Common myeloid progenitor, CD34-positive (primary cell): ENCODE data around the gene SLC38A8.

Source experiments
- CTCF ChIA-PET: fragments of 350-600 bp; sonication (Branson Sonifier 250); formaldehyde crosslinking; loops from one replicate; lab custom pipeline; 2021; ENCODE audit warnings: antibody characterized with exemption; lab: Charles Lee
- POLR2A ChIA-PET: fragments of 350-600 bp; sonication (Branson Sonifier 250); formaldehyde crosslinking; loops from one replicate; lab custom pipeline; 2021; ENCODE audit warnings: antibody characterized with exemption; lab: Charles Lee
- DNase-seq, 3 donors: peaks; one replicate each; pipeline versions ENCODE4 v3.0.0 to v3.0.0-alpha.2; 2013
- H3K27ac ChIP-seq, 2 experiments: 1 replicate in 1 of 2; 2 replicates in 1 of 2; pipeline ENCODE4 v1.7.0; 2013; ENCODE audit warnings: inconsistent platforms in 2 of 2, low read length in 2 of 2, mild to moderate bottlenecking in 2 of 2, low read depth in 1 of 2, moderate library complexity in 1 of 2; ENCODE audit not compliant: severe bottlenecking in 2 of 2, insufficient read depth in 1 of 2, poor library complexity in 1 of 2
- H3K27me3 ChIP-seq, 5 experiments: replicated peaks in 2 of 5; 1 replicate in 3 of 5; 2 replicates in 2 of 5; pipeline versions ENCODE4 v1.6.1 to v1.7.0; 2013; ENCODE audit warnings: low read length in 4 of 5, mild to moderate bottlenecking in 2 of 5, moderate library complexity in 2 of 5, inconsistent platforms in 1 of 5; ENCODE audit not compliant: insufficient read depth in 5 of 5, control insufficient read depth in 4 of 5
- H3K36me3 ChIP-seq, 4 experiments: 1 replicate in 2 of 4; 2 replicates in 2 of 4; pipeline versions ENCODE4 v1.6.1 to v1.7.0; 2013; ENCODE audit warnings: low read length in 3 of 4, control low read depth in 1 of 4, mild to moderate bottlenecking in 1 of 4; ENCODE audit not compliant: control insufficient read depth in 4 of 4, insufficient read depth in 4 of 4
- H3K4me1 ChIP-seq, 4 experiments: 1 replicate in 3 of 4; 2 replicates in 1 of 4; pipeline versions ENCODE4 v1.6.1 to v1.7.1; 2013; ENCODE audit warnings: low read length in 3 of 4, mild to moderate bottlenecking in 3 of 4, control low read depth in 1 of 4, inconsistent platforms in 1 of 4, moderate library complexity in 1 of 4; ENCODE audit not compliant: control insufficient read depth in 4 of 4, insufficient read depth in 4 of 4; ENCODE audit errors: control extremely low read depth in 1 of 4
- H3K4me3 ChIP-seq, 7 experiments: 1 replicate in 4 of 7; 2 replicates in 3 of 7; pipeline versions ENCODE4 v1.5.1 to v1.7.0; 2013; ENCODE audit warnings: mild to moderate bottlenecking in 7 of 7, low read length in 6 of 7, moderate library complexity in 6 of 7, inconsistent platforms in 2 of 7, low read depth in 2 of 7, control low read depth in 1 of 7; ENCODE audit not compliant: insufficient read depth in 4 of 7, control insufficient read depth in 1 of 7; ENCODE audit errors: extremely low read depth in 1 of 7
- H3K9me3 ChIP-seq, 5 experiments: 1 replicate in 4 of 5; 2 replicates in 1 of 5; pipeline versions ENCODE4 v1.6.1 to v1.7.1; 2013; ENCODE audit warnings: low read length in 4 of 5, mild to moderate bottlenecking in 2 of 5, inconsistent platforms in 1 of 5, low read depth in 1 of 5, moderate library complexity in 1 of 5; ENCODE audit not compliant: control insufficient read depth in 4 of 5, insufficient read depth in 2 of 5; ENCODE audit errors: control extremely low read depth in 1 of 5
- WGBS: methylation state at CpG from one replicate; pipeline ENCODE4 v1.1.5; 2013; ENCODE audit not compliant: insufficient coverage; 5-methylcytosine and 5-hydroxymethylcytosine counted together

SLC38A8 gene

GRCh38 chr16:83995754-83996153 lies 46.8 kb downstream of the SLC38A8 start:
- peaks cover 0 to 87% (median 14%) of the 10 kb centered on the region in 5 experiments for H3K27me3 ChIP-seq
- ChIA-PET POLR2A (interaction anchor here (0.7 kb wide), 1 partner anchor 10 kb away, joined by 3 read pairs; no protein-coding TSS in a partner anchor), CTCF (interaction anchor here (1.4 kb wide), 1 partner anchor 43 kb away, joined by 3 read pairs; the partner anchor contains the start of gene OSGIN1)
- H3K36me3 ChIP-seq: no peaks in the 10 kb centered on the region
- no peak overlapping the region for H3K4me3 ChIP-seq
- 5% methylated on average over 20 of the region's 21 CpGs for WGBS
- no peak overlapping the region for H3K27ac ChIP-seq
- H3K4me1 ChIP-seq: peaks cover 4 to 8% (median 6%) of the 10 kb centered on the region in 4 experiments
- peaks cover 0 to 8% (median 5%) of the 10 kb centered on the region in 5 experiments for H3K9me3 ChIP-seq
- DNase-seq: peak in 2 of 3 donors; percentile 26 to 40

GRCh38 chr16:83994703-83995102 lies 47.9 kb downstream of the SLC38A8 start:
- ChIA-PET POLR2A (no interaction called here), CTCF (interaction anchor here (1.0 to 1.4 kb wide), 3 partner anchors 42 to 69 kb away, joined by 3 to 4 read pairs (median 3); partner anchors contain the start of gene OSGIN1)
- DNase-seq: no peak
- Histone ChIP-seq H3K4me1 (peaks cover 4 to 8% (median 6%) of the 10 kb centered on the region in 4 experiments), H3K9me3 (peaks cover 0 to 10% (median 5%) of the 10 kb centered on the region in 5 experiments), H3K36me3 (no peaks in the 10 kb centered on the region), H3K27ac (no peak overlapping the region), H3K27me3 (peaks cover 0 to 92% (median 16%) of the 10 kb centered on the region in 5 experiments), H3K4me3 (no peak overlapping the region)
- 76% methylated on average over 13 of the region's 13 CpGs for WGBS

- ChIA-PET POLR2A (no interaction called here), CTCF (interaction anchor here (1.0 to 1.3 kb wide), 3 partner anchors 61 to 70 kb away, joined by 3 to 4 read pairs (median 3); no protein-coding TSS in a partner anchor)
- Histone ChIP-seq H3K9me3 (peaks cover 0 to 13% (median 5%) of the 10 kb centered on the region in 5 experiments), H3K4me3 (no peak overlapping the region), H3K27me3 (peaks cover 0 to 92% (median 16%) of the 10 kb centered on the region in 5 experiments), H3K4me1 (peaks cover 4 to 8% (median 6%) of the 10 kb centered on the region in 4 experiments), H3K27ac (no peak overlapping the region), H3K36me3 (no peaks in the 10 kb centered on the region)
- DNase-seq: peak in 2 of 3 donors; percentile 49 to 54
- WGBS: 85% methylated on average over 8 of the region's 8 CpGs
Measured at GRCh38 chr16:83994087-83994486, 48.5 kb downstream of the SLC38A8 start.

GRCh38 chr16:83992624-83993023 lies 50.0 kb downstream of the SLC38A8 start:
- ChIA-PET POLR2A (no interaction called here), CTCF (no interaction called here)
- peaks cover 3 to 90% (median 16%) of the 10 kb centered on the region in 5 experiments for H3K27me3 ChIP-seq
- peaks cover 0 to 13% (median 5%) of the 10 kb centered on the region in 5 experiments for H3K9me3 ChIP-seq
- H3K4me3 ChIP-seq: no peak overlapping the region
- peaks cover 4 to 8% (median 6%) of the 10 kb centered on the region in 4 experiments for H3K4me1 ChIP-seq
- H3K27ac ChIP-seq: no peak overlapping the region
- no peaks in the 10 kb centered on the region for H3K36me3 ChIP-seq
- DNase-seq: no peak
- WGBS: 91% methylated on average over 6 of the region's 6 CpGs

GRCh38 chr16:83990492-83990891 lies 52.1 kb downstream of the SLC38A8 start:
- Histone ChIP-seq H3K4me3 (no peak overlapping the region), H3K27me3 (peaks cover 6 to 84% (median 12%) of the 10 kb centered on the region in 5 experiments), H3K9me3 (peaks cover 0 to 17% (median 7%) of the 10 kb centered on the region in 5 experiments), H3K4me1 (peaks cover under 1 to 8% (median 2%) of the 10 kb centered on the region in 4 experiments), H3K27ac (no peak overlapping the region), H3K36me3 (no peaks in the 10 kb centered on the region)
- WGBS: 91% methylated on average over 10 of the region's 11 CpGs
- POLR2A ChIA-PET: no interaction called here
- DNase-seq: no peak
- CTCF ChIA-PET: interaction anchor here (0.9 kb wide), 1 partner anchor 75 kb away, joined by 3 read pairs; no protein-coding TSS in a partner anchor

- no peak for DNase-seq
- Histone ChIP-seq H3K36me3 (no peaks in the 10 kb centered on the region), H3K27ac (no peak overlapping the region), H3K27me3 (peaks cover 6 to 74% (median 14%) of the 10 kb centered on the region in 5 experiments), H3K9me3 (peaks cover 0 to 17% (median 7%) of the 10 kb centered on the region in 5 experiments), H3K4me1 (peaks cover 0 to 3% (median 0%) of the 10 kb centered on the region in 4 experiments), H3K4me3 (no peak overlapping the region)
- 88% methylated on average over 6 of the region's 8 CpGs for WGBS
- ChIA-PET POLR2A (no interaction called here), CTCF (interaction anchor here (1.6 kb wide), 1 partner anchor 32 kb away, joined by 4 read pairs; no protein-coding TSS in a partner anchor)
Measured at GRCh38 chr16:83989300-83989699, 53.3 kb downstream of the SLC38A8 start.

- ChIA-PET POLR2A (no interaction called here), CTCF (no interaction called here)
- WGBS: no CpG with 5 or more reads among the region's 4 CpGs
Measured at GRCh38 chr16:83983491-83983890, 59.1 kb downstream of the SLC38A8 start.

More at GRCh38 chr16:83983491-83983890, 59.1 kb downstream of the SLC38A8 start:
- Histone ChIP-seq H3K27me3 (peaks cover 3 to 42% (median 12%) of the 10 kb centered on the region in 5 experiments), H3K36me3 (no peaks in the 10 kb centered on the region), H3K4me3 (no peak overlapping the region), H3K4me1 (no peaks in the 10 kb centered on the region), H3K9me3 (peaks cover 0 to 19% (median 16%) of the 10 kb centered on the region in 5 experiments), H3K27ac (no peak overlapping the region)
- DNase-seq: no peak
